Tibial nerve (tissue), 4 donors: ENCODE measurements around the gene GPR162. TPM values are rescaled to one million over a fixed set of nuclear protein-coding genes. Genes with fewer than 3 reads are reported as not detected.

Source experiments
- DNase-seq, 2 donors: peaks; one replicate each; pipeline ENCODE4 v3.0.0-alpha.2; 2019; ENCODE audit warnings: low spot score in 2 of 2
- H3K27ac ChIP-seq, 4 donors: fragments of 200-600 bp; sonication (generic) in 3 of 4; one replicate each; pipeline ENCODE4 v1.5.1; 2017 to 2019; ENCODE audit warnings: mild to moderate bottlenecking in 1 of 4
- H3K27me3 ChIP-seq, 2 donors: fragments of 200-600 bp; sonication (generic) in 1 of 2; one replicate each; pipeline versions ENCODE4 v1.5.1 to v1.6.0; 2017 to 2019
- H3K36me3 ChIP-seq, 3 donors: fragments of 200-600 bp; sonication (generic); one replicate each; pipeline ENCODE4 v1.5.1; 2018 to 2019
- H3K4me1 ChIP-seq, 4 donors: fragments of 200-600 bp; sonication (generic) in 3 of 4; one replicate each; pipeline ENCODE4 v1.5.1; 2017 to 2019
- H3K4me3 ChIP-seq, 4 donors: fragments of 200-600 bp; sonication (generic) in 3 of 4; one replicate each; pipeline ENCODE4 v1.5.1; 2017 to 2019; ENCODE audit warnings: mild to moderate bottlenecking in 1 of 4, moderate library complexity in 1 of 4
- H3K9me3 ChIP-seq, 4 donors: fragments of 200-600 bp; sonication (generic) in 3 of 4; one replicate each; pipeline ENCODE4 v1.5.1; 2017 to 2019
- CTCF ChIP-seq, 5 experiments: fragments of 200-600 bp in 3 of 5; fragments of 450-650 bp in 2 of 5; sonication (generic) in 3 of 5; IDR thresholded peaks; one replicate each; pipeline ENCODE4 v1.5.1; 2016 to 2019; ENCODE audit warnings: antibody characterized with exemption in 5 of 5, mild to moderate bottlenecking in 3 of 5, moderate library complexity in 2 of 5
- EP300 ChIP-seq, 2 donors: sonication (generic); formaldehyde crosslinking; IDR thresholded peaks; one replicate each; pipeline ENCODE4 v1.6.1; 2017; ENCODE audit warnings: antibody characterized with exemption in 2 of 2, mild to moderate bottlenecking in 1 of 2
- POLR2A ChIP-seq, 2 donors: fragments of 450-650 bp; IDR thresholded peaks; one replicate each; pipeline ENCODE4 v1.6.1; 2017; ENCODE audit warnings: antibody characterized with exemption in 2 of 2, mild to moderate bottlenecking in 2 of 2, moderate library complexity in 2 of 2
- WGBS, 2 donors: methylation state at CpG; one replicate each; pipeline ENCODE4 v1.1.5; 2018; 5-methylcytosine and 5-hydroxymethylcytosine counted together
- total RNA-seq, 4 donors: library from RNA; depleted of rRNA; stranded (reverse); fragments of >200 nt; gene quantifications; one replicate each; pipeline ENCODE4 v1.1.0, GENCODE V29; 2016

GPR162 gene
- total RNA-seq, 4 donors from 2014 or later: 1.3 to 5.4 (median 2.2) TPM

GRCh38 chr12:6843118-6843902 lies 21.7 kb downstream of the GPR162 start:
- Histone ChIP-seq H3K4me3 (no peak overlapping the region), H3K4me1 (no peaks in the 10 kb centered on the region), H3K27ac (no peak overlapping the region), H3K36me3 (peaks cover 0 to 97% (median 0%) of the 10 kb centered on the region in 3 donors), H3K9me3 (no peaks in the 10 kb centered on the region), H3K27me3 (no peaks in the 10 kb centered on the region)
- no peak for DNase-seq
- 58 to 78% methylated on average over 9 to 15 of the region's 16 CpGs for WGBS, 2 donors
- no peak for TF ChIP-seq EP300 (IDR thresholded peaks at IDR 0.05)

- 87 to 88% methylated on average over 17 of the region's 17 CpGs for WGBS, 2 donors
- Histone ChIP-seq H3K27ac (no peak overlapping the region), H3K4me3 (no peak overlapping the region), H3K27me3 (no peaks in the 10 kb centered on the region), H3K4me1 (no peaks in the 10 kb centered on the region), H3K9me3 (no peaks in the 10 kb centered on the region), H3K36me3 (peaks cover 0 to 87% (median 0%) of the 10 kb centered on the region in 3 donors)
- DNase-seq: no peak
- no peak for TF ChIP-seq POLR2A (IDR thresholded peaks at IDR 0.05)
Measured at GRCh38 chr12:6845395-6845794, 23.8 kb downstream of the GPR162 start.

- DNase-seq: no peak
- Histone ChIP-seq H3K36me3 (peaks cover 0 to 79% (median 0%) of the 10 kb centered on the region in 3 donors), H3K9me3 (no peaks in the 10 kb centered on the region), H3K4me3 (no peak overlapping the region), H3K4me1 (peaks cover 0 to 7% (median 3%) of the 10 kb centered on the region in 4 donors), H3K27ac (no peak overlapping the region), H3K27me3 (no peaks in the 10 kb centered on the region)
- TF ChIP-seq CTCF (IDR thresholded peaks at IDR 0.05) (no peak), EP300 (IDR thresholded peaks at IDR 0.05) (no peak), POLR2A (IDR thresholded peaks at IDR 0.05) (no peak)
- WGBS, 2 donors: 84 to 85% methylated on average over 7 of the region's 7 CpGs
Measured at GRCh38 chr12:6846316-6846869, 24.8 kb downstream of the GPR162 start.

- no peak for DNase-seq
- no peak for TF ChIP-seq EP300 (IDR thresholded peaks at IDR 0.05)
- no peak for TF ChIP-seq CTCF (IDR thresholded peaks at IDR 0.05)
- no peak for TF ChIP-seq POLR2A (IDR thresholded peaks at IDR 0.05)
- Histone ChIP-seq H3K4me1 (peaks cover 0 to 8% (median 3%) of the 10 kb centered on the region in 4 donors), H3K4me3 (no peak overlapping the region), H3K27ac (no peak overlapping the region), H3K27me3 (no peaks in the 10 kb centered on the region), H3K36me3 (peaks cover 0 to 67% (median 0%) of the 10 kb centered on the region in 3 donors), H3K9me3 (no peaks in the 10 kb centered on the region)
- 93 to 98% methylated on average over 2 of the region's 2 CpGs for WGBS, 2 donors
Measured at GRCh38 chr12:6847676-6848075, 26.1 kb downstream of the GPR162 start.

GRCh38 chr12:6849427-6849826 lies 27.8 kb downstream of the GPR162 start:
- Histone ChIP-seq H3K4me3 (no peak overlapping the region), H3K9me3 (no peaks in the 10 kb centered on the region), H3K36me3 (peaks cover 0 to 49% (median 0%) of the 10 kb centered on the region in 3 donors), H3K27ac (no peak overlapping the region), H3K4me1 (peaks cover 0 to 23% (median 14%) of the 10 kb centered on the region in 4 donors), H3K27me3 (no peaks in the 10 kb centered on the region)
- DNase-seq: no peak
- TF ChIP-seq POLR2A (IDR thresholded peaks at IDR 0.05) (no peak), EP300 (IDR thresholded peaks at IDR 0.05) (no peak), CTCF (IDR thresholded peaks at IDR 0.05) (no peak)
- 78 to 90% methylated on average over 2 of the region's 2 CpGs for WGBS, 2 donors

GRCh38 chr12:6849976-6850560 lies 28.4 kb downstream of the GPR162 start:
- DNase-seq: no peak
- H3K27me3 ChIP-seq: no peaks in the 10 kb centered on the region
- no peaks in the 10 kb centered on the region for H3K9me3 ChIP-seq
- TF ChIP-seq EP300 (IDR thresholded peaks at IDR 0.05) (no peak), CTCF (IDR thresholded peaks at IDR 0.05) (no peak), POLR2A (IDR thresholded peaks at IDR 0.05) (no peak)
- H3K4me3 ChIP-seq: no peak overlapping the region
- 73% methylated on average over 7 to 10 of the region's 10 CpGs for WGBS, 2 donors
- H3K27ac ChIP-seq: no peak overlapping the region
- peaks cover 0 to 23% (median 14%) of the 10 kb centered on the region in 4 donors for H3K4me1 ChIP-seq
- H3K36me3 ChIP-seq: peaks cover 0 to 47% (median 0%) of the 10 kb centered on the region in 3 donors
